Fibroblast of lung (primary cell): ENCODE data around the gene TGFB1I1.

Experiments used
- EZH2 ChIP-seq: IDR thresholded peaks from 2 replicates; pipeline ENCODE4 v1.5.1; 2012; ENCODE audit warnings: low read length, control low read depth, mild to moderate bottlenecking; ENCODE audit errors: missing control alignments
- TF ChIP-seq, protein P1 (sequence below), 2 donors: IDR thresholded peaks in 1 of 2; conservative IDR thresholded peaks in 1 of 2; 1 replicate in 1 of 2; 2 replicates in 1 of 2; pipeline ENCODE4 v1.5.1; 2011 to 2012; ENCODE audit warnings: low read length in 2 of 2, control low read depth in 1 of 2, inconsistent platforms in 1 of 2, low read depth in 1 of 2, mild to moderate bottlenecking in 1 of 2

DNA sequence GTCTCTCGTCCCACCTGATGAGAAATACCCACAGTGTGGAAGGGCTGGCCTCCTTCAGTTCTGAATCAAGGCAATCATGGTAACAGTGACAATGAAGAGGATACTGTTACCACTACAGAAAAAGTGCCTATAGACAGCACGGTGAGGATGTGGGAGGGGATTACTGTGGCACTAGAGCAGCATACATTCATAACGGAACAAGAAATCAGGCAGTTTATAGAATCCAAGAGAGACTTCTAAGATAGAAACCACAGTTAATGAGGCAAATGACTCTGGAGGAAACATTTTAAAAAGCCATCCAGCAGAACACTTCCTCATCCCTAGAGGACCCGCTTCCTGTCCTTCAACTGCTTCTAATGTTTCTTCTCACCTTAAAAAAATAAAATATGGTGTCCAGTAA, 33.5 kb downstream of the TGFB1I1 start:
- TF ChIP-seq, protein P1, sequence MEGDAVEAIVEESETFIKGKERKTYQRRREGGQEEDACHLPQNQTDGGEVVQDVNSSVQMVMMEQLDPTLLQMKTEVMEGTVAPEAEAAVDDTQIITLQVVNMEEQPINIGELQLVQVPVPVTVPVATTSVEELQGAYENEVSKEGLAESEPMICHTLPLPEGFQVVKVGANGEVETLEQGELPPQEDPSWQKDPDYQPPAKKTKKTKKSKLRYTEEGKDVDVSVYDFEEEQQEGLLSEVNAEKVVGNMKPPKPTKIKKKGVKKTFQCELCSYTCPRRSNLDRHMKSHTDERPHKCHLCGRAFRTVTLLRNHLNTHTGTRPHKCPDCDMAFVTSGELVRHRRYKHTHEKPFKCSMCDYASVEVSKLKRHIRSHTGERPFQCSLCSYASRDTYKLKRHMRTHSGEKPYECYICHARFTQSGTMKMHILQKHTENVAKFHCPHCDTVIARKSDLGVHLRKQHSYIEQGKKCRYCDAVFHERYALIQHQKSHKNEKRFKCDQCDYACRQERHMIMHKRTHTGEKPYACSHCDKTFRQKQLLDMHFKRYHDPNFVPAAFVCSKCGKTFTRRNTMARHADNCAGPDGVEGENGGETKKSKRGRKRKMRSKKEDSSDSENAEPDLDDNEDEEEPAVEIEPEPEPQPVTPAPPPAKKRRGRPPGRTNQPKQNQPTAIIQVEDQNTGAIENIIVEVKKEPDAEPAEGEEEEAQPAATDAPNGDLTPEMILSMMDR (conservative IDR thresholded peaks at IDR 0.05 in 1 of 2, IDR thresholded peaks at IDR 0.05 in 1 of 2; ENCODE audit: low read depth in 1 of 2, low read length in 2 of 2): no peak
- TF ChIP-seq EZH2: no peak
